NCI-H446 treated with DMSO at 0.1 percent for 48 hours (cell line): ENCODE results near the gene CAPN12.

Experiments
- DNase-seq: peaks from one replicate; lab custom pipeline; 2025; lab: John Stamatoyannopoulos, UW

Gene CAPN12

DNA sequence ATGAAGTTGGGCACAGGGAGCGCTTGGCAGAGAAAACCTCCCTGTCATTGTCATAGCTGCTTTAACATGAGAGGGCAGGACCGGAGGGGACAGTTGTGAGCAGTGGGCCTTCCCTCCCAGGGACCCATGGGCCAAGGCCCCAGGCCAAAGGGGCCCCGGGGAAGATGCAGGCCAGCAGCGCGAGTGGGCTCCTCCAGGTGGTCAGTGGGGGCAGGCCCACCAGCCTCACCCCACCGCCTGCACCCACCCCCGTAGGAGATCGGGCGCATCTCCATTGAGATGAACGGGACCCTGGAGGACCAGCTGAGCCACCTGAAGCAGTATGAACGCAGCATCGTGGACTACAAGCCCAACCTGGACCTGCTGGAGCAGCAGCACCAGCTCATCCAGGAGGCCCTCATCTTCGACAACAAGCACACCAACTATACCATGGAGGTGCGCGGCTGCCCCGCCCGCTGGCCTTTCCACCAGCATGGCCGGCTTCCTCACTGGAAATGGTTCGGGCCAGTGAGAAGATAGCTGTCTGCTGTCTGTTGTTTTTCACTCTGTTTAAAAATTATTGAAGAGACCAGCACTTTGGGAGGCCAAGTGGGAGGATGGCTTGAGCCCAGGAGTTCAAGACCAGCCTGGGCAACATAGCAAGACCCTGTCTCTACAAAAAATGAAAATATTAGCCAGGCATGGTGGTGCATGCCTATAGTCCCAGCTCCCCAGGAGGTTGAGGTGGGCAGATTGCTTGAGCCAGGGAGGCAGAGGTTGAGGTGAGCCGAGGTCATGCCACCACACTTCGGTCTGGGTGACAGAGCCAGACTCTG lies 18.6 kb downstream of the CAPN12 start:
- DNase-seq, result no peak

DNA sequence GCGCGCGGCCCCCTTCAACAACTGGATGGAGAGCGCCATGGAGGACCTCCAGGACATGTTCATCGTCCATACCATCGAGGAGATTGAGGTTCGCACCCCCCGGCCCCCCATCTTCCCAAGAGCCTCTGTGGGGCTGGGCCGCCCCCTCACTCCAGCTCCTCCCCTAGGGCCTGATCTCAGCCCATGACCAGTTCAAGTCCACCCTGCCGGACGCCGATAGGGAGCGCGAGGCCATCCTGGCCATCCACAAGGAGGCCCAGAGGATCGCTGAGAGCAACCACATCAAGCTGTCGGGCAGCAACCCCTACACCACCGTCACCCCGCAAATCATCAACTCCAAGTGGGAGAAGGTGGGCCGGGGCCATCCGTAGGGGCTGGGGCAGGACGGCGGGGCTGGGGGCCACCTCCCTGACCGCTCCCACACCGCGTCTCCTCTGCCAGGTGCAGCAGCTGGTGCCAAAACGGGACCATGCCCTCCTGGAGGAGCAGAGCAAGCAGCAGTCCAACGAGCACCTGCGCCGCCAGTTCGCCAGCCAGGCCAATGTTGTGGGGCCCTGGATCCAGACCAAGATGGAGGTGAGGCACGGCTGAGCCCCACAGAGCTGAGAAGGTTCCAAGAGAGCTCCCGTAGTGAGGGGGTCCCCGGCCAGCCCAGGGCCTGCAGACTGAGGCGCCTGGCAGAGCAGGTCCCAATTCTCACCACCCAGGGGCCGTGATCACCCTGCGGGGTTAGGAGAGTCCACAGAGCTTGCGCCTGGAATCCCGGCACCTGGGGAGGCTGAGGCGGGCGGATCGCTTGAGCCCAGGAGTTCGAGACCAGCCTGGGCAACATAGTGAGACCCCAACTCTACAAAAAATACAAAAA lies 20.1 kb downstream of the CAPN12 start:
- no peak for DNase-seq

DNA sequence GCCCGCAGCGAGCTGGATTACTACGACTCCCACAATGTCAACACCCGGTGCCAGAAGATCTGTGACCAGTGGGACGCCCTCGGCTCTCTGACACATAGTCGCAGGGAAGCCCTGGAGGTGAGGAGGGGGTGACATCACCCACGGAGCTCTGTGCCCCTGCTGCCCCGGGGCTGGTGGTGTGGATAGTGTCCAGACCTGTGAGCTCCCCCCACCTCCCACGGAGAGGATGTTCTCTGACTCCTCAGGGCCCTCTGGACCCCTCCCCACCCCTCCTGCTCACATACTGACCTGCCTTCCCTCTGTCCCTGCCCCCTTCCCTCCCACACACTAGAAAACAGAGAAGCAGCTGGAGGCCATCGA lies 20.7 kb downstream of the CAPN12 start:
- no peak for DNase-seq

DNA sequence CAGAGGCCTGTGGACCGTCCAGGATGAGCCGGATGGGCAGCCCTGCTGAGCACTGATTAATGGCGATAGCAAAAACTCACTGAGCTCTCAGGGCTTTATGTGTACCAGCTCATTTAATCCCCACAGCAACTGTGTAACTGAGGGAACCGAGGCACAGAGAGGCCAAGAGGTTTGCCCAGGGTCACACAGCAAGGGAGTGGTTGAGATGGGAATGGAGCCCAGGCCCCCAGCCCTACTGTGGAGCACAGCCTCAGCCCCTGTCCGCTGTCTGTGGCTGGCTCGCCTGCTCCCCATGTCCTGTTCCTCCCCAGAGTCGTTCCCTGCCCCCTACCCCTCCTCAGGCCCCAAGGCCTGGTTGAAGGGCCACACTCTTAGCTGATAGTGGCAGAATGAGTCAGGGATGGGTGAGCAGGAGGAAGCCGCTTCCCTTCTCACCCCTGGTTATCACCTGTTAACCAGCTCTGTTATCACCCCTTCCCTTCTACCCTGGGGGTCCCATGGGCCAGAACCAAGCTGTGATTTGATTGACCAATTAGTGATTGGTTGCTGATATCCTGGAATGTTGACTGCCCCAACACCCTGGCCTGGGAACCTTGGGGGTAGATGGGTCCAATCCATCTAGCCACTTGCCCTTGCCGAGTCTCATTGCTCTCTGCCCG lies 21.2 kb downstream of the CAPN12 start:
- DNase-seq, result no peak

DNA sequence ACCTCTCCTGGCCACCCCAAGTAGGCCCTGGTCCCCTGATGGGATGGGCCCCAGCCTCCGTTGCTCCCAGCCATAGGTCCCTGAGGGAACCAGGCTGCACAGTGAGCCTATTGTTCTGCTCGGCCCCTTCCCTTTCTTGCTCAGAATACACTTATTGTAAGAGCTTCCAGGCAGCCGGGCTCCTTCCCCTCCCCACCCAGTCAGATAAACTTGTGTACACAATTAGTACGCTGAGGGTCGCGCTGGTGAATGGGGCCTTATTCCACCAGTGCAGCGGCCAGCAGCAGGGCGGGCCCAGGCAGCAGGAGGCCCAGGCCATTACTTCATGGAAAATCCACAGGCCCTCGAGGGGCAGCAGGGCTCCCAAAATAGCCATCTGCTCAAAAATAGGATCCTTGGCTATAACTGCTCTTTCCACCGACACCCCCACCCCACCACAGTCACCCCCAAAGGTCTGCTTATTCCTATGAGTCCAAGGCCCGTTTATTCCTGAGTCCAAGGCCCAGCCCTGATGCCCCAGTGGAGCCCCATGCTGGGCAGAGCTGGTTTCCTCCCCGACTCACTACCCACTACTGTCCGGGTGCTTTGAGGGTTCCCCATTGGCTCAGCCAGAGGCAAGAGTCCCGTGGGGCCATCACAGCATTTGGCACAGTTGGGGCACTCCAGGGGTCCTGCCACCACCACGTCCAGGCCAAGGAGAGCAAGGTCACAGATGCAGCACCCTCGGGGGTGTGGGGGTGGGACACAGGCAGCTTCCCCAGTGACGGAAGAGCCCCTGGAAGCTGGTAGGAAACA lies 22.1 kb downstream of the CAPN12 start:
- no peak for DNase-seq

DNA sequence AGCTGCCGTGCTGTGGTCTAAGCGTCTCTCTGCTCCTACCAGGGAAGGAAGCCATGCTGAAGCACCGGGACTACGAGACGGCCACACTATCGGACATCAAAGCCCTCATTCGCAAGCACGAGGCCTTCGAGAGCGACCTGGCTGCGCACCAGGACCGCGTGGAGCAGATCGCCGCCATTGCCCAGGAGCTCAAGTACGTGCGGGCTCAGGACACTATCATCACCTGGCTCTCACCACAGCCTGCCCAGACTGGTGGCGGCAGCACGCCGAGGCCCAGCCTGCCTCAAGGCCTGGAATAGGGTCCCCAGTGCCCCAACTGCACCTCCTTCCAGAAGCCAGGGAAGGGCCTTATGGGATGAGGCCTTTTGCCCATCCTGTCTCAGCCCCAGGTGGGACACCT lies 22.8 kb downstream of the CAPN12 start:
- no peak for DNase-seq

DNA sequence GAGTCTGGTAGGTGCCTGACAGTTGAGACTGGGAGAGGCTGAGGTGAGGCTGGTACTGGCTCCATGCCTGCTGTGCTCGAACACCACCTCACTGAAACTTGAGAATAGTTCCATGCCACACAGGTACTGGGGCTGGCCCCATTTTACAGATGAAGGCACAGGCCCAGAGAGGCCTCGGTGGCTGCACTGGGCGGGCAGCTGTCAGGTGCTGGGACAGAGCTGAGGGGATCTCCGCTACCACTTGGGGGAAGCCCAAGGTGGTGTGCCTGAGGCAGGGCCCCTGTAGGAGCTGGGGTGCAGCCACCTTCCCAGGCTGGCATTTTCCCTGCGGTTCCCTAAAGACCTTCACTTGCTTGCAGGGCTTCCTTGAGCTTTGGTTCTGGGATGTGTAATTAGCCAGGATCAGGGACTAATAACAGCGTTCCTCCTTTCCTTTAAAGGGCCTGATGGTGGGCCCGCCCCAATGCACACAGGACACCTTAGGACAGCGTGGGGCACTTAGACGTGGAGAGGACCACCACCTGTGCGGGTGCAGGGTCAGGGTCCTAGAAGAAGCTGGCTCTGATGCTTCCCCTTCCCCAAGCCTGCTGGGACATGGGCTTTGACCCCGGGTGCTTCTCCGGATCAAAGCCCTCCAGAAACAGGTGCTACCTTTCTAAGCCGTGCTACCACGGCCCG lies 23.6 kb downstream of the CAPN12 start:
- no peak for DNase-seq

DNA sequence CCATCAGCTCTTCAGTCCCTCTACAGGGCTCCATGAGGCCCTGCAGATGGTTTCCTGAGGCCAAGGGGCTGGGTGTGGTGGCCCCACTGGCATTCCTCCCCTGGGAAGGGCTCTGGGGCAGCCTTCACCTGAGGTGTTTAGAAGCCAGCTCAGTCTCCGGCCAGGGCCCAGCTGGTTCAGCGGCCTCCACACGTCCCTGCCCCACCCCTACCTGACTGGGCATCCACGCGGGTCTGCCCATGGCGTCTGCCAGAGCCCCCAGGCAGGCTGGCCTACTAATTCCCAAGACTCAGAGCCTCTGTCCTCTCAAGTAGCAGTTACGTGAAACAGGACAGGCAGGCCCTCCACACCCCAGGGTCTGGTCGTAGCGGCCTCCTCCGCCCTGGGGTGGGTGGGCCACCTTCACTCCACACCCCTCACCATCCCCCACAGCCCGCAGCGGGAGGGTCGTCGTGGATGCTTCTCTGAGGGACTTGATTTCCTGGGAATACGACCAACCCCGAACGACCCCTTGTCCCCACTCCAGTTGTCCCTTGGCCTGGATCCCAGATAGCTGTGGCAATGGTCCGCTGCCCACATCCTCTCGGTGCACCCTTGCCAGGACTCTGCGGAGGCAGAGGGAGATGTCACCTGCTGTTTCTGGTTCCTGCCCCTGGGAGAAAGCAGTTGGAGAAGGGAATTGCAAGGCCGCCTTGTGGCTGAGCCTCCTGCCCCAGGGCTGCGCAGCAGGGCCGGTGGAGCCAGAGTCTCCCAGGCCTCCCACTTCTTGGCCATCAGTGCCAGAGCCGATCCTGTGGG lies 24.3 kb downstream of the CAPN12 start:
- DNase-seq, result no peak

DNA sequence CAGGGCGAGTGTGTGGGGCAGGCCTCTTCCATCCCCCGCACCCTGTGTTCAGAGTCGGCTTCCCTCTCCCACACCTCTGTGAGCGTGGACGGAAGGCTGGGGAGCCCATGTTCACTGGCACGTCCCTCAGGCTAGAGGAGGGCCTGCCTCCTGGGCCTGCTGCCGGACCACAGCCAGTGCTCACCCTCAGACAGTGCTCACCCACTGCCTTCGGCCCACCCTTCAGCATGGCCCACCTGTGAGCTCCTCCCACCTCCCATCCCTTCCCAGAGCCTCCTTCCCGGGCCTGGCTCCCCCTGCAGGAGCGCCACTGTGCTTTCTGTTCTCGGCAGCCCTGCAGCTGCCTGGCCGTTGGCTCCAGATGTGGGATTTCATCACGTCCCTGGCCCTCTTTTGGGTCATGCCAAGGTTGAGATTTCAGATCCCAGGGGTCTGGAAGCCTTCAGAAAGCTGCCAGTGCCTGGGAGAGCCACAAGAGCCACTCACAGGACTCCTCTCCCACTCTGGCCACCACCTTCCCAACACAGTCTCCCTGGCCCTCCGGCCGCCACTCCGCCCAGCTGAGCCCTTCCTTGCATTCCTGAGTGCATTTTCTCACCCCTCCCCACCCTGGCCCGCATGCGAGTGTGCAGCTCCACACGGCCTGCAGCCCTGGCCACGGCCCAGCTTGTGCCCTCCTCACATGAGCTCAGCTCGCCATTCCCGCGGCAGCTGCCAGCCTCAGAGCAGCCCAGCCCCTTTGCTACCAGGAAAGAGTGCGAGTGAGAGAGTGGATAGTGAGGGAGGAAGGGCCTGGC lies 25.3 kb downstream of the CAPN12 start:
- no peak for DNase-seq

DNA sequence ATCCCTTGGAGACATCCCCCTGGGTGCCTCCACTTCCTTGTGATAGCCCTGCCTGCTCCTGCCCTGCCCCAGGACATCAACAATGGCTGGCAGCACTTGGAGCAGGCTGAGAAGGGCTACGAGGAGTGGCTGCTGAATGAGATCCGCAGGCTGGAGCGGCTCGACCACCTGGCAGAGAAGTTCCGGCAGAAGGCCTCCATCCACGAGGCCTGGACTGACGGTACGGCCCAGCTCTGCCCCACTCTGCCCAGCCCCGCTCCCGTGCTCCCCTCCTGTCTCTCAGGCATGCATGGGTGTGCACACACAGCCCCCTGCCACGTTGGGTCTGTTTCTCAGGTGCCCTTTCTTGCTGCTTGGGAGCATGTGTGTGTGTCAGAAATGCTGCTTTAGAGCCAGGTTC lies 26.4 kb downstream of the CAPN12 start:
- DNase-seq, result no peak

DNA sequence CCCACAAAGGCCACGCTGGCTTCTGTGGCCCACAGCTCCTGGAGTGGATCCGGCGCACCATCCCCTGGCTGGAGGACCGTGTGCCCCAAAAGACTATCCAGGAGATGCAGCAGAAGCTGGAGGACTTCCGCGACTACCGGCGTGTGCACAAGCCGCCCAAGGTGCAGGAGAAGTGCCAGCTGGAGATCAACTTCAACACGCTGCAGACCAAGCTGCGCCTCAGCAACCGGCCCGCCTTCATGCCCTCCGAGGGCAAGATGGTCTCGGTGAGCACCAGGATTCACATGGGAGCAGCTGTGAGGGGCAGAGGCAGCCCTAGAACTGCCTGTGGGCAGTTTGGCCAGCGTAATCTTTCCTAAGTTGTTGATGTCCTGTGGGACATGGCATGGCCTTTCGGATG lies 27.2 kb downstream of the CAPN12 start:
- DNase-seq, result no peak

DNA sequence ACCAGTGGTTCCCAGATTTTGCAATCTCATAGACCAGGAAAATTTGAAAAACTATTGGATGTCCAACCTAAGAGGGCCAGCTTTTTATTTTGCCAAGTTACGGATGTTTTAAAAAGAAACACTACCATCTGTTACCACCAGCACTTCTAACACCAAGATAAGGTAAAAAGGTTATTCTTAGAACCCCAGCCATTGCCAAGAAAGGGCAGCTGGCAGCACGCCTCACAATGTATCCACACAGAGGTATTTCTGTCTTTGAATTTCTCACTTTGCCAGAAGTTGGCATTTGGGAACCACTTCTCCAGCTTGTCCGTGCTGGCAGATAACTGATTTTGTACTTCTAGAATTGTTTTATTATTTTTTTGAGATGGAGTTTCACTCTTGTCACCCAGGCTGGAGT lies 28.7 kb downstream of the CAPN12 start:
- DNase-seq, result peak; percentile 14

DNA sequence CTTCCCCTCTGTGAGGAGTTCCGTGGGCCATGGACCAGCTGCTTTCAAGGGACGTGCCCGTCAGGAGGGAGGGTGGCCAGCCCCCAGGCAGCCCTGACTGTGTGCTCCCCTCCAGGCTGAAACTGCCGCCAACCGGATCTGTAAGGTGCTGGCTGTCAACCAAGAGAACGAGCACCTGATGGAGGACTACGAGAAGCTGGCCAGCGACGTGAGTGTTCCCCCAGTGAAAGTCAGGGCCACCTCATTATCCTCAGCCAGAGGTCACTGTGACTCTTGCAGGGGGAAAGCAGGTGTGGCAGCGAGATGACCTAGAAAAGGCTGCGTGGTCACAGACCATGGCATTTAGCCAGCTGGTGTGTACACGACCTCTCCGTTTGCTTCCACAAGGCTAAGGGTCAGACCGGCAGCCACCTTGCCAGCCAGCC lies 29.9 kb downstream of the CAPN12 start:
- no peak for DNase-seq

DNA sequence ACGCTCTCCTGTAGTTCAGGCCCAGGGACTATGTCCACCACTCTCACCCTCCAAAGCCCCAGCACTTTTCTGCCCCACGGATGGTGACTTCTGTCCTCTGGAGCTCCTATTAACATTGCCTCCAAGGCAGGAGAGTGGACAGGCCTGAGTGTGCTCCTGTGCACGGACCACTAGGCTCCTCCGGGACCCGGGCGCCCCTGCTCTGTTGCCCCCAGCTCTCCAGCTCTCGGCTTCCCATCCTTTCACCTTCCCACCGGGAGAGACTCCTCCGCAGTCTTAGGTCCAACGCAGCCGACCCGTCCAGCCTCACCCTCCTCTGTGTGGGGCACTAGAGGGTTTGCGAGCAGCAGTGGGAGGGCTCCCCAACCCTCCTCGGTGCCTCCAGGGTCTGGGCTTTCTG lies 30.4 kb downstream of the CAPN12 start:
- DNase-seq, result no peak

DNA sequence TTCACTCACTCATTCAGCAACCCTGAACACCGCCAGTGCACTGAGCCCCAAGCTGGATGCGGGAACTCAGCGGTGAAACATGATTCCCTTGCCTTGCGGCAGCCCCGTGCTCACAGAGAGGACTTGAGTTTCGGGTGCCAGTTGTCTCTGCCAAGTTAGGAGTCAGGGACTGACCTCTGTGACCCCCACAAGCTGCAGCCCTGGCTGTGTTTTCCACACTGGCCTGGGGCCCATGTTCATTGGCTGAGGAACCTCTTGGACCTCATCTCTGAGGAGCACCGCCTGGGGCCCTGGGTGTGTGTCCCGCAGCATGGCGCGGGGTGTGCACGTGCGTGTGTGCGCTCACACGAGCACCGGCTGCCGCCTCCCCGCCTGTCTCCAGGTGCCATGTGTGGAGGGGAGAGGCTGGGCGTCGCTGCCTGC lies 31.0 kb downstream of the CAPN12 start:
- no peak for DNase-seq

DNA sequence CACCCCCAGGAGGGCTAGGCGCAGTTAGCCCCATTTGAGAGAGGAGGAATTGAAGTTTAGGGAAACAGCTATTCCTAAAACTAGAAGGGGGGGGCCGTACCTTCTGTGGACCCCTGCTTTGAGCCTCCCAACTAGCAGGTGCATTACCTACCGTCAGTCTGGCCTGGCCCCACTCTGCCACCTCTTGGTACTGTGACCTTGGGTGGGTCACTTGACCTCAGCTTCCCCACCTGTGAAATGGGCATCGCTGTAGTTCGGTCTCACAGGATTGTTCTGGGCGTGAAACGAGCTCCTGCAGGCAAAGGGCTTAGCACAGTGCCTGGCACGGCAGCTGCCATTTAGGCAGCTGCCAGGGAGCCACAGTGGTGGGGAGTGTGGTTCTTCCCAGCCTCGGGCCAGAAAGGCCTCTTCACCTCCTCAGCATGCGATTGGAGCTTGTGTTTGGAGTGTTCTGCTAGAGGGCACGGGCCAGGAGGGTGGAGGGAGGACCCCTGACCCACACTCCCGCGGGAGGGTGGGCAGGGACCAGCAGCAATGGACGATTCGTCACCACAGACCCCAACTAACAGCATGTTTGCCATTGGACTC lies 32.0 kb downstream of the CAPN12 start:
- DNase-seq, result no peak

DNA sequence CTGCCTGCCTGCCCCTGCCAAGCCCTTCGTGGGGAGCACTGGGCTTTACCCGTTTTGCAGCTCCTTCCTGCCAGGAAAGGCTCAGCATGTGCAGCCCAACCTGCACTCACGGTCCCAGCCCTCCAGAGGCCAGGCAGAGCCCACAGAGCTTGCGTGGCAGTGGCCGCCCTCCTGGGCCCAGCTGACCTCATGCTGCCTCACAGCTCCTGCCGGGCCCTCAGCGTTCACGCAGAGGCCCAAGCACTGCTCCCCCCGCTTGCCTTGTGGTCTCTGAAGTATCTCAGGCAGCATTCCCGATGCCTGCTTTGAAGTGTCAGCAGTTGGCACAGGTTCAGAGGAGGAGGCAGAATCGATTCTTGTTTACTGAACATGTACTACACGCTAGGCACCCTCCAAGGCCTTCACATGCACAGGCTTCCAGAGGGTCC lies 32.5 kb downstream of the CAPN12 start:
- no peak for DNase-seq

DNA sequence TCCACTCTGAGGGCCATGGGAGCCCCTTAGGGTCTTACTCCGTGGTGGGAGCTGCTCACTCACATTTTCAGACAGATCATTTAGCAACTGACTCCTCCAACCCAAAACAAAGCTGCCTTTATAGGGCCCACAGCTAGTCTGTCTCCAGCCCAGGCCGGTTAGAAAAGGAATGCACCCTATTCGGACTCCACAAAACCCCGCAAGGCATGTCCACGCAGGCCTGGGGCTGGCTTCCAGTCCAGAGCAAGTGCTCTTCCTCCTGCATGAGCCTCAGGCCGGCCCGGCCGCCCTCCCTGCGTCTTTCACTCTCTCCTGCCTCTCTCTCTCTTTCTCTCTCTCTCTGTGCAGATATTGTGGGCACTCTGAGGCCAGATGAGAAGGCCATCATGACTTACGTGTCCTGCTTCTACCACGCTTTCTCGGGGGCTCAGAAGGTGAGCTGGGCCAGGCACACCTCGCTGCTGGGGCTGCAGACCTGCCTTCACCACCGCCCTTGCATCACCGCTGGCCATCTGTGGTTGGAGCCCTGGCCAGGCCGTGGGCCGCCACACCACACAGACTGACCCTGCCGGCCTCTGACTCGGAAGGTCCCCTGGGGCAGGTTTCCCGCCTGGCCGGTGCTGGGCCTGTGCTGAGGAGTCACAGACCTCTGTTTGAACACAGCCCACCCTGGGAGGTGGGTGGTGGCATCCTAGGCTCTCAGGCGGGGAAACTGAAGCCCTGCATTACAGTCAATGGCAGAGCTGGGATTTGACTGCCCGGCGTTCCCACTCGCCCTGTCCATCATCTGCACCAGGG lies 33.1 kb downstream of the CAPN12 start:
- no peak for DNase-seq

DNA sequence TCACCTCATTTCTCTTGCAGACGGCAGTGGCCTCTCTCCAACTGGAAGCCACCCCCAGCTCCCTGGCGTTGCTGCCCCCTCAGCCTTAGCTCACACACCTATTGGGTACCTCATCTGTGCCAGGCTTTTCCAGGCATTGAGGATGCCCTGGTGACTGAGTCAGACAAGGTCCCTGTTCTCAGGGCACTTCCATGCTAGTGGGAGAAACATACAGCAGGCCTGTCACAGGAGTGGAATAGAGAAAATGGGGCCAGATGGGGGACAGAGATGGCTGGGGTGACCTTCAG lies 33.9 kb downstream of the CAPN12 start:
- no peak for DNase-seq
